Renal cortex interstitium (tissue), 11 donors: Measurements from ENCODE around the gene GLS. TPM values are rescaled to one million over a fixed set of nuclear protein-coding genes. Genes with fewer than 3 reads are reported as not detected.
"Not testable (repeated sequence)": the region's sequence is repeated elsewhere in the genome, so short reads cannot be mapped to it uniquely, and the experiment has no call there.

Experiments used
- DNase-seq, 11 donors: peaks; one replicate each; pipeline ENCODE4 v3.0.0-alpha.2; 2013; ENCODE audit warnings: low read depth in 9 of 11, low spot score in 4 of 11; ENCODE audit errors: extremely low read depth in 1 of 11
- polyA plus RNA-seq, 3 donors: library from polyadenylated mRNA; unstranded; fragments of 120-200 nt; gene quantifications; one replicate each; pipeline ENCODE4 v1.2.1, GENCODE V29; 2013; ENCODE audit not compliant: insufficient read length in 3 of 3

GLS gene
- polyA plus RNA-seq, 3 donors: 256 to 330 (median 297) TPM

DNA sequence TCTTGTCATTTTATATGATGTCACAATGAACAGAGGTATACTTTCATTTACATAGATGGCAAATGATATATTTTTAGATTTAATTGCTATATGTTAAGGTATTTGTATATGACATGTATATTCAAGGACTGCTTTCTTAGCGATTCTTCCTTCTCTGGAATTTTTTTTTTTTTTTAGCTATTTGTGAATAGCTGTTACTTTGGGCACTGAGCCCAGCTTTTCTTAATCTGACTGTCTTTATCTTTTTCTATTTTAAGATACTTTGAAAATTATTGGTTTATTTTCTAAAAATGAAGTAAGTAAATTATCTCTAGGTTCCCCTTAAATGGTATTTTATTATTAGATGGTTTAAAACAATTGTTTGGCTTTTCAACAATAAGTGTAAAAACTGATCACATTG lies 4.0 kb upstream of the GLS start:
- no peak for DNase-seq

GRCh38 chr2:190877436-190877835 lies 3.2 kb upstream of the GLS start:
- no peak for DNase-seq

GRCh38 chr2:190879474-190880377 lies 895 bp upstream of the GLS start:
- DNase-seq: peak in 1 of 11 donors; percentile 31

- DNase-seq: peak in 1 of 11 donors; percentile 10
These were observed 520 bp downstream of the GLS start for GRCh38 chr2:190881084-190881597.

DNA sequence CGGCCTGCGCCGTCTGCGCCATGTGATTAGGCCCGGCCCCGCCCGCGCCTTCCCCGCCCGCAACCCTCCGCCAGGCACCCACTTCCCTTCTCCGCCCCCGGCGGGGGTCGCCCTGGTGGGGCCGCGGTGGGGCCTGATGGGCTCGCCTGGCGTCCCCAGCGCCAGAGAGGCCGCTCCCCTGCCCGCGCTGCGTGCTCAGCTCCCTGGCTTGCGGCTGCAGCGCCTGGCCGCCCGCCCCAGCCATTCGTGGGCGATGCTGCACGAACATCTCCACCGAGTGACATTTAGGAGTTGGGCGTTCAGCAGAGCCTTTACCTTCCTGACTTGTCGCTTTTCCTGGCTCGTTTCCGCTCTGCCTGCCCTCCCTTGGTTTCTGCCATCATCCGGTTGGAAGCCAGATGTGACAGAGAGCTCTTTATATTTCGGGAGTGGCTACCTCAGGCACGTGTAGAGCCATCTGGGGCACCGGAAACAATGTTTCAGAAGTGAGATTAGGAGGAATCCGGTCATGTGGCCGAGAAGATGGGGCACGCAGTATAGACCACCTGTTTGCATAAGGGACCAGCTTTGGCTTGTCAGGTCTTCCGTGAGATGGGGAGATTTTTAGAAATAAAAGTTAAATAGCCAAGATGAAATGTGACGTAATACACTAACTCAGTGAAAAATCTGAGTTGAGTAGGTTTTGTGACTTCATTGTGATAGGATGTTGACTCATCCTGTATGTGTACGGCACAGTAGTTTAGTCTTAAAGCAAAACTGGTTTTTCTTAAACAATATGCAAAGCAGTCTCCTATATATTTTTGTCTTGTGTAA lies 1.2 kb downstream of the GLS start:
- peak in 8 of 11 donors; percentile 45 to 71 (median 56) for DNase-seq

GRCh38 chr2:190882411-190882766 lies 1.8 kb downstream of the GLS start:
- DNase-seq: no peak

- DNase-seq: no peak
These were observed 2.4 kb downstream of the GLS start for GRCh38 chr2:190882856-190883582.

DNA sequence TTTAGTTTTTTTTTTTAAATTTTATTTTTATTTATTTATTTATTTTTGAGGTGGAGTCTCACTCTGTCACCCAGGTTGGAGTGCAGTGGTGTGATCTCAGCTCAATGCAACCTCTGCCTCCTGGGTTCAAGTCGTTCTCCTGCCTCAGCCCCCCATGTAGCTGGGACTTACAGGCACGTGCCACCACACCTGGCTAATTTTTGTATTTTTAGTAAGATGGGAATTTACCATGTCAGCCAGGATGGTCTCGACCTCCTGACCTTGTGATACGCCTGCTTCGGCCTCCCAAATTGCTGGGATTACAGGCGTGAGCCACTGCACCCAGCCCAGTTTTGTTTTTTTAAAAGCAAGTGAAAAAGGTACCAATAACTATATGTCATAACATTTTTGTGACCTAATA lies 5.2 kb downstream of the GLS start:
- DNase-seq: not testable (repeated sequence)

- no peak for DNase-seq
These were observed 6.5 kb downstream of the GLS start for GRCh38 chr2:190887089-190887488.

- no peak for DNase-seq
These were observed 7.8 kb downstream of the GLS start for GRCh38 chr2:190888449-190888848.

DNA sequence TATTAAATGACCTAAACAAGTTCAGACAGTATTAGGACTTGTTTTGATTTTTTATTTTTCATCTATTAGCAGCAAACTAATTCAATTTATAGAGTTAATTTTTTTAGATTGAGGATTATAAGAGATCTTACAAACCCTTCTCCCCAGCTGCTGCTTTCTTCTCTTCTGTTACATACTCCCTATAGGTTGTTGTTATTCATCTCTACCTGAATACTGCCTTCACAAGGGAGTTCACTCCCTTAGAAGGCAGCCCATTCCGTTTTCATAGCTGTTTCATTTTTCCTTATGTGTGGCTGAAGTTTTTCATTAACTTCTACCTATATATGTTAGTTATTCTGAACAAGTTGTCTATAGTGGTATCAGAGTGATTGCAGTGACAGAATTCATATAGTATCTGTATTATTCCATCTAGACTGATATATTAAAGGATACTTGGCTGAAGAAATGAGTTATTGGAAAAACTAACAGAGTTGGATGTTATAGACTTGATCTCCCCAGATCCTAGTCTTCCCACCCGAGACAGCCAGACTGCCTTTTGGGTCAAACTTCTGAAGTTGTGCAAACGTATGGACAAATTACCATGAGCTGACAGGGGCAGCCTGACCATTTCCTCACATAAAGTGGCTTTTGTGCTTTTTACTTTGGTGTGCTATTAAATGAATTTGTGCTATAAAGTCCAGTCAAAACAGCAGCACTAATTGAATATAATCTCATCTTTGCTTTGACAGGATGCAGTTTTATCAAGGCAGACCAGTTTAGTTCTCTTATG lies 8.7 kb downstream of the GLS start:
- no peak for DNase-seq

DNA sequence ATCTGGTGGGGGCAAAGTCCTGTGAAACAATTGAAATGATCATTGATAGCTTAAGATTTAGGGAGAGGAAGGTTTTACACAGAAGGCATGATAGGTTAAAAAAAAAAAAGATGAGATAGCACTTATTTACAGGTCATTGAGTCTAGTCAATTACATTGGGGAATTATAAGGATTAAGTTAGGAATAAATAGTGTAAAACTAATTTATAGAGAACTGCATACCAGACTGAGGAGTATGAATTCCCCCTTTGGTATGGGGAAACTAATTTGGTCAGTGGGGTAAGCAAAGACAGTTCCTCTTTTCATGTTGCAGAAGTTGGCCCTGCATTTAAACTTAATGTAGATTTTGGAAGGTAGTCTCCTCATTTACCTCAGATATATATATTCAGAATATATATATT lies 10.8 kb downstream of the GLS start:
- DNase-seq: no peak

- no peak for DNase-seq
These were observed 11.3 kb downstream of the GLS start for GRCh38 chr2:190891889-190892288.

DNA sequence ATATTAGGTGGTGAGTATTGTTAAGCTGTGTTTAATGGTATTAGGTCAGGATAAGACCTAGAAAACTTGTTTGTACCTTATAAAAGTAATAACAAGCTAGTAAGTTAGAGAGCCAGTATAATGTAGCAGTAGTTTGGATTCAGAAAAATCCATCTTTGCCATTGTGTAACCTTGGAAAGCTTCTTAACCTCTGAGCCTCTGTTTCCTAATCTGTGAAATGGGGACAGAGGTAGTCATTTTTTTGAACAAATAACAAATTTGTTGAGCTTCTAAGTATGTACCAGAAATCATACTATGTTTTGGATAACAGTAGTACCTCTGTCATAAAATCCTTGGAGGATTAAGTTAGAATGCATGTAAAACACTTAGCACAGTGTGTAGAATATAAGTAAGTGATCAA lies 12.5 kb downstream of the GLS start:
- DNase-seq: no peak

DNA sequence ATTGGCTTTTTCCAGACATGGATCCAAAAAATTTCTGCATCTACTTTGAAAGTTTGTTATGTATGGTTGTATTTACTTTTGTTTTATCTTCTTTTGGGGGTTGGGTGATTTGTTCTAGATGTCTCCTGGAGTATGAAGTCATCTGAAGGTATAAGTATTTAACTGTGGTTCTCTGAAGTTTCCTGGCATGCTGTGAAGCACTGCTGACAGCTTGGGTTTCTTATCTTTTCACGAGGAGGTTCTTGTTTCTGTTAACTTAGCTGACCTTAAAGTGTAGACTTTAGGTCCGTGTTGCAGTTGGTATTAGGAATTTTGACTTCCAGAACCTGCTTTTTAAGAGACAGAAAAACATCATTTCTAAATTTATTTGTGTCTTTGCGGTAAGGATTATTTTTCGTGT lies 15.9 kb downstream of the GLS start:
- DNase-seq: no peak

DNA sequence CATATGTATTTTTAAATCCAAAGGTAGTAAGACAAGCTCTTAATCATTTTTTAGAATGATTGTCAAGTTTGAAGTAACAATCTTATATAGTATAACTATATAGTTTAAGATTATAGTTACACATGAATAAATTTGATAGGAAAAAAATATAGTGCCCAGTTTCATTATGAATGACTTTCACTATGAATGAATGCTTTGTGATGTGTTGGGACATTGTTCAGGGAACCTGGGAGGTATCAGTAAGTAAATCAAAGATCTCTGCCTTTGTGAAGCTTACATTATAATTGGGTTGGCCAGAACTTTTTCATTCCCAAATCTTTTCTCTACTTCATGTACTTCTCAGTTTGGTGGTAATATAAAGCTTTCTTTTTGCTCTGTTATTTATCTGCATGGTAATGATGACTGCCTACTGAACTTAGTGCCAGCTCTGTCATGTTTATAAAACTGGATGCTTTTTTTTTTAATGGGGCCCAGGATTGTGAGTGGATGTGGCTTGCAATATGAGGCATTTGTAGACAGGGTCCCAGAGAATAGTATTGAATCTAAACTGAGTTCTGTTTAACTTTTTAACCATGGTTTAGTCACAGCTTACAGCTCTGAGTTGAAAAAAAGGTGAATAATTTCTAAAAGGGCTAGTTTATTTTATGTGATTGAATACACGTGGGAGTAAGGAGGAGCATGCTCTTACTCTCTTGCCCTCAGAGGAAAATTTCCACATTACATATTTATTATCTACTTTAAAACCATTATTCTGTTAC lies 23.3 kb downstream of the GLS start:
- no peak for DNase-seq

- DNase-seq: no peak
These were observed 24.1 kb downstream of the GLS start for GRCh38 chr2:190904640-190905261.

- DNase-seq: no peak
These were observed 27.9 kb downstream of the GLS start for GRCh38 chr2:190908532-190908931.
